Hematopoietic multipotent progenitor cell treated with erythropoietin and hydrocortisone succinate and interleukin-3 and kit ligand, for 8 days (in vitro differentiated cells): ENCODE data around the gene MTARC2.
"Not testable (repeated sequence)": the region's sequence is repeated elsewhere in the genome, so short reads cannot be mapped to it uniquely, and the experiment has no call there.

Experiments
- DNase-seq: peaks from one replicate; pipeline ENCODE4 v3.0.0-alpha.2; 2015

Gene MTARC2

DNA sequence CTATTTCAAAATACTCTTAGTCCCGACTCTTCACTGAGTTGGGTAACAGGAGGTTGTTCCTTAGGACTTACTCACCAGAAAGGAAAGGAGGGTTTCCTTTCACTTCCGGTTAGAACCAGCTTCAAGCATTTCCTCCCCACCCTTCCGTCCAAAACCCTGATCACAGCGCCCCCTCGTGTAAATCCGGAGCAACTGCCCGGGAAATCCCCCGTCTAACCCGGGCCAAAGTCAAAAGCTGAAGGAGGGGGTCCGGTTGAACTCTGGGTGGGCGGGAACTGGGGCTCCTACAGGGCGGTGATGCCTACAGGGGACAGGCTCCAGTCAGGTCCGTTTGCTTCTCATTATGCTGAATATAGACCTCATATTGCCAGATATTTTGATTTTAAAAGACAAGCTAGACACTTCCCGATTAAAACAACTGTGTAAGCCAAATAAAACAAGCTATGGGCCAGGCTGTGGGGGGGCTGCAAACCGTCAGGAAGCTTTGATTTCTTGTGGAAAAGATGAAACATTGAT, 15.0 kb upstream of the MTARC2 start:
- peak; percentile 76 for DNase-seq

DNA sequence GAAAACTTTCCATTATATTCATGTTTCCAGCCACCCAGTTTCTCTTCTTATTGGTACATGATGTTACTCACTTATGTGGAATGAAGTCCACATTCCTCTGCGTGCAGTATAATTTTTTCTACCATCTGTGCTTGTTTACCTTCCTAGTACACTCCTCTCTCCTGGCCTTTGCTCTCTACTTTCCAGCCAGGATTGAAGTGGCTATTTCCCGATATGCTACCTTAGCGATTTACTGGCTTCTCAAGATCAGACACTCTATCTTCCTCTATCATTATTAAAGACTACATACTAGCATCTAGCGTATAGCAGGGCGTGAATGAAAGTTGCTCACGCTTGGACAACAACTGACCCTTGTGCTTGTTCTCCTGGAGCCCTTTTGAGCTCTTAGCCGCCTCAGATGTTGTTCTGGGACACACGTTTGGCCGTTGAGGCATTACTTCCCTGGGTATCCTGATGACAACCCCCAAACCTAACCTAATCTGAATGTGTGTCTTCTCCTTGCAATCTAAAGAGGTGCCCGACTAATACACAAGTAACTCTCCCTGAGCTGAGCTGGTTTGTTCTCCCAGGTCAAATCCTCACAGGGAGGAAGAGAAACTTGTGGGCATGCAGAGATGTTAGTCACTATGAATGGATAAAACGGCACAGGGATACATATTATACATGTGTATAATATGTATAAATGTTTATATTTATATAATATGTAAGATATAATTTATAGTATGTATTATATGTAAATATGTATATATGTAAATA, 13.4 kb upstream of the MTARC2 start:
- DNase-seq, result no peak

DNA sequence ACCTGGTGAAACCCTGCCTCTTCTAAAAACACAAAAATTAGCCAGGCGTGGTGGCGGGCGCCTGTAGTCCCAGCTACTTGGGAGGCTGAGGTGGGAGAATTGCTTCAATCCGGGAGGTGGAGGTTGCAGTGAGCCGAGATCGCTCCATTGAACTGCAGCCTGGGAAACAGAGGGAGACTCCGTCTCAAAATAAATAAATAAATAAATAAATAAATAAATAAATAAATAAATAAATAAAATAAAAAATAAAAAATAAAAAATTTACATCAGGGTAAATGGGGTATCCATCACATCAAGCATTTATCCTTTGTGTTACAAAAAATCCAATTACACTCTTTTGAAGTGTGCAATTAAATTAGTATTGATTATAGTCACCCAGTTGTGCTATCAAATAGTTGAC, 11.8 kb upstream of the MTARC2 start:
- not testable (repeated sequence) for DNase-seq

DNA sequence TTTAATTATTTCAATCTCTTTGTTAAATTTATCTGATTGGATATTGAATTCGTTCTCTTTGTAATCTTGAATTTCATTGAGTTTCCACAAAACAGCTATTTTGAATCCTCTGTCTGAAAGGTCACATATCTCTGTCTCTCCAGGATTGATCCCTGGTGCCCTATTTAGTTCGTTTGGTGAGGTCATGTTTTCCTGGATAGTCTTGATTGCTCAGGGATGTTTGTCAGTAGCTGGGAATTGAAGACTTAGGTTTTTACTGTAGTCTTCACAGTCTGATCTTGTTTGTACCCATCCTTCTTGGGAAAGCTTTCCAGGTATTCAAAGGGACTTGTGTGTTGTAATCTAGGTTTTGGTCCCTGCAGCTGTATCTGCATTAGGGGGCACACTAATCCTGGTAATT, 6.8 kb upstream of the MTARC2 start:
- DNase-seq, result no peak

DNA sequence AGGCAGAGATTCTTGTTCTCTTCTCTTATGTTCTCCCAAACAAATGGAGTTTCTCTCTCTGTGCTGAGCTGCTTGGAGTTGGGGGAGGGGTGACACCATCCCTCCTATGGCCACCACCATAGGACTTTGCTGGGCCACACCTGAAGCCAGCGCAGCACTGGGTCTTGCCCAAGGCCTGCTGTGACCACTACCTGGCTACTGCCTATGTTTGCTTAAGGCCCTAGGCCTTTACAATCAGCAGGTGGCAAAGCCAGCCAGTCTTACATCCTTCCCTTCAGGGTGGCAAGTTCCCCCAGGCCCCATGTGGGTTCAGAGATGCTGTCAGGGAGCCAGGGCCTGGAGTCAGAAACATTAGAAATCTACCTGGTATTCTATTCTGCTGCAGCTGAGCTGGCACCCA, 6.3 kb upstream of the MTARC2 start:
- no peak for DNase-seq

DNA sequence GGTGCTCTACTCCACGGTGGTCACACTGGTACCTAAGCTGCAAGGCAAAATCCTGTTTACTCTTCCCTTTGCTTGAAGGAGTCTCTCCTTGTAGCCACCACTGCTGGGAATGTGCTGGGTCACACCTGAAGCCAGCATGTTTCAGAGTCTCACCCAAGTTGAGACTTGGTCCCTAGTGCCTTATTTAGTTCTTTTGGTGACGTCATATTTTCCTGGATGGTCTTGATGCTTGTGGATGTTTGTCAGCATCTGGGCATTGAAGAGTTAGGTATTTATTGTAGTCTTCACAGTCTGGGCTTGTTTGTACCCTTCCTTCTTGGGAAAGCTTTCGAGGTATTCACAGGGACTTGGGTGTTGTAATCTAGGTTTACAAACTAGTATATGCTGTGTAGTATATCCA, 5.6 kb upstream of the MTARC2 start:
- no peak for DNase-seq

DNA sequence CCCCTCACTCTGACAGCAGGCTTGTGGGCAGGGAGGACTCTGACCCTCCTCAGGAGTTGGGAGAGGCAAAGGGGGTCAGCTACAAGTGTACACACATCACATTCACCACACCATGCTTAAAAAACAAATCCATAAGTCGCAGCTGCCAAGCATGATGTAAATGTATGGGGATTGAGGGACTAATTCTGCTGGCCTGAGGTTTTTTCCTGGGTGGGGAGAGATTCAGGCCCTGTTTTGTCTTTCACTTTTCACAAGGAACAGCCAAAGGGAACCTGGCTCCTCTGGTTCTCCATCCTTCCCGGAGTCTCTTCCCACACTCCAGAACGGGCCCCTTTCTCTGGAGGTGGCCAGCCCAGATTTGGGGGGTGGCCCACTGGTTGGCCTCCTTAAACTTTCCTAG, 1.3 kb upstream of the MTARC2 start:
- no peak for DNase-seq

DNA sequence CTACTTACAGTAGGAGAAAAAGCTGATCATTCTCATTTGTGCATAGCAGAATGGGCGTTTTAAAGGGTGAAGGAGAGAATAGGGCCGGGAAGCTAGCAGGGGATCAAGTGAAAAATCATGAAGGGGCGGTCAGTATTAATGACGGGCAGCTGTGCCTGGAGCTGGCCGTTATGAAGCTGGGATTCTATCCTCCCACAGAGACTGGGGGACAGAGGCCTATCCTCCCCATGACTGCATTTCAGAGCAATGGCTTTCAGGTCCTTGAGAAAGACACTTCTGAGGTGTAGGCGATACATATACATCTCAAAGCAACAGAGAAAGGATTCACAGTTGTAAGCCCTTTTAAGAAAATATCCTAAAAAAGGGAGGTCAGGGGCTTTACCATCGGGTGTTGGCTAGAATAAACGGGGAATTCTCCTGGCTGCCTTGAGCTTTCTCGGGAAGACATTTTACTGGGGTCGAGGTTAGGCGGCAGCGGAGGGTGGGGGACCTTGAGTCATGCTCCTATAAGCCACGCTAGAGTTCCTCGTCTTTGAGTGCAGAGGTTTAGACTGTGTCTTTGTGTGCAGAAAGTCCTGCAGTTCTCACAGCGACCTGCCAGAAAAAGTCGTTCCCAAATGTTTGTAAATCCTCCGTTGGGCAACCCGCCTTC, 559 bp upstream of the MTARC2 start:
- DNase-seq, result no peak

DNA sequence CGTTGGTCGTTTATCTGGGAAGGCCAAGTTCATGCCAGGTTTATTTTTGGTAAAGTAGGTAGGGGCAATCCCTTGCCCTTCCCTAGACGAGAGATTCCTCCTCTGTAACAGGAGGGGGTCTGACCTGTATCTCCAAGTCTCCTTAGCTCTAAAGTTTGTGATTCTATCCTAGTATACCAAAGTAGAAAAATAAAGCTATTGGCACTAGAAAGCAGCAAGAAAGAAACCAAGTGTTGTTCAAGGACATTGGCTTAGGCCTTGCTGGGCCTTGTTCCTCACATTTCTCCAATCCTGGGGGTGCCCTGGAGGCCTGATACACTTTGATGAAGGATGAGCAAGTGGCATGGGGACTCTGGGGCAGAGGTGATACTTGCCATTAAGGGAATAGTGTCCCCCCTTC, 814 bp downstream of the MTARC2 start:
- DNase-seq, result no peak

DNA sequence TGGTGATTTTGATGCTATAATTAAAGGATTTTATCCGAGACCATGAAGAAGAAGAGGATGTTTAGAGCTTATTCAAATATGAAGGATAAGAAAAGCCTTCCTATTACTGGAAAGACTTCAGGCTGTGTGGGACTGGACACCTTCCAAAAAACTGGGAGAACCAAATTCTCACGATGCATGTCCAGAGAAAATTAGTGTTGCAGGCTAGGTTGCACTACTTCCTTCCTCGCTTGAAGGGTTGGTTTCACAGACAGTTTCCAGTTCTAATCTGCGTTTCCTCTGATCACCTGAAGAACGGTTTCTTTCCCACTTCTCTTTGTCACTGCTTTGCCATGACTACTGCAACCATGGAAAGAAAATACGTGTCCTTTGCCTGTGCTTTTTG, 2.0 kb downstream of the MTARC2 start:
- no peak for DNase-seq

DNA sequence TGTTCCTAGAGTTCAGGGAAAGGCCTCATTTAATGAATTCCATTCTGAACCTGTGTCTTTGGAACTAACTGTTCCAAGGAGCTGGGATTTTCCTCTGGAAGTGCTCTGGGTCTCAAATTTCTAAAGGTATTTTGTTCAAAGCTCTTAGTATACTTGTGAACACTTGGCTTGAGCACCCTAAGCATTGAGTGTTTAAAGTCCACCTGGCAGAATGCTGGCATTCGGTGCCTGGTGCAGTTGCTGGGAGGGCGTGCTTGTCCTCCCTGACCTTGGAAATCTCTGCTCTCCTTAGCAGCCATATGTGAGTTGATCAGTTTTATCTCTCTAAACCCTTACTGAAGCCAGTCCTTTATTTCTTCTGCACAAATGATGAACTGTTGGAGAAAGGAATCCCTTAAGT, 3.0 kb downstream of the MTARC2 start:
- DNase-seq, result no peak

DNA sequence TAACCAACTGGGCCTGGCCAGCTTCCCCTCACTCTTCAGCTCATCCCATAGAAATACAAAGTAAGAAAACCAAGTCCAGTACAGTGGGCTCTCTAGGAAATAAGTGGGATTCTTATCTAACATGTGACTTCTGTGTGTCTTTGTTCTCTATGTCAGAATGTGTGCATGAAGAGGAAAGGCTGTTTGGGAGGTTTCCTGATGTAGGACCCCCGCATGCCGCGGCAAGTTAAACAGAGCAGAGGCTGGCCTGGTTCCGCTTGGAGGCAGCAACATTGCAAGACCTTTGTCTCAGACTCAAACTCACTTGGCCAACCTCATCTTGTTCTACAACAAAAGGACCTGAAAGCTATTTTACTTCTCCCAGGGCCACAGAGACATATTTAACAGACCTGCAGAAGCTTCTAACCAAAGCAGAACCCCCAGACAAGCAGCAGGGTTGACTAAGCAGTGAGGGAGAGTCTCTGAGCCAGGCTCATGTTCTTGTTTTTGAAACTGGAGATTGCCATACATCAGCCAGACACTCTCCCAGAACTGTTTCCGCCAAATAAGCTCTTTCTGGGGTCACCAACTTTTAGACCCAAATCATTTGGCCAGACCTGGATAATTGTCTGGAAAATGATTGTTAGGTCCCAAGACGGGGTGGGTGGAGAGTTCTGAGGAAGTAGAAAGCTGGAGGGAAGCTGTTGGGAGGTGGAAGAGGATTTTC, 6.2 kb downstream of the MTARC2 start:
- no peak for DNase-seq

DNA sequence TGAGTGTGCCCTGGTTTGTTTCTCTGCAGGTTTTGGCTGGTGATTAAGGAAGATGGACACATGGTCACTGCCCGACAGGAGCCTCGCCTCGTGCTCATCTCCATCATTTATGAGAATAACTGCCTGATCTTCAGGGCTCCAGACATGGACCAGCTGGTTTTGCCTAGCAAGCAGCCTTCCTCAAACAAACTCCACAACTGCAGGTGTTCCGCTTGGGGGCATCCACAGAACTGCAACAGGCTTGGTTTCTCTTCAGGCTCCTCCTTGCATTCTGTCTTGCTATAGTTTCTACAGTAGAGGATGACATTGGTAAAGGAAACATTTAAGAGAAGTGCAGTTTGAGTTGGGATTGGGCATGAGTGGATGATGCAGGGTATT, 6.8 kb downstream of the MTARC2 start:
- no peak for DNase-seq

DNA sequence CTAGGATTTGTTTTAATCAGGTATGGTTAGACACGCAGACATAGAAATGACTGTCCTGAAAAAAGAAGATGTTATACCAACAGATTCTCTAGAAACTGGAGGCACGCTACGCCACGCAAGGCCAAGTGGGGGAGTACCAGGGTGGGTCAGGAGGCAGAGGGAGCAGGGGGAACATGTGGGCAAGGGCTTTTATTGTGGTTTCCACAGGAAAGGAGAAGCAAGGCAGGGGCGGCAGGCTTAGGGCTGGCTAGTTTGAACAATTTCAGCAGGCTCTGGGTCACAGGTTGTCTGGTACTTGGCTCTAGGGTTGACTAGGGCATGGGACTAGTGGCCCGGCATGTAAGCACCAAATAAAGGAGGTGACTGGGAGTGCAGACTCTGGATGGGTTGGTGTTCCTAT, 7.2 kb downstream of the MTARC2 start:
- no peak for DNase-seq

DNA sequence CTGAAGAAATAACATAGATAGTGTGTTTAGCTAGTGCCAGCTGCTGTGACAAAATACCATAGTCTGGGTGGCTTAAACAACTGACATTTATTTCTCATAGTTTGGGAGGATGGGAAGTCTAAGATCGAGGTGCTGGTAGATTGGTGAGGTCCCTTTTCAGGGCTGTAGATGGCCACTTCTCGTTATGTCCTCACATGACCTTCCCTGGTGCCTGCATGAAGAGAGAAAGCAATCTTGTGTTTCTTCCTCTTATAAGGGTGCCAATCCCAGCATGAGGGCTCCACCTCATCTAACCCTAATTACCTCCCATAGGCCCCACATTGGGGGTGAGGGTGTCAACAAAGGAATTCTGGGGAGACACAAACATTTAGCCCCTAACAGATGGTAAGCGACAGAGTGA, 9.3 kb downstream of the MTARC2 start:
- no peak for DNase-seq

DNA sequence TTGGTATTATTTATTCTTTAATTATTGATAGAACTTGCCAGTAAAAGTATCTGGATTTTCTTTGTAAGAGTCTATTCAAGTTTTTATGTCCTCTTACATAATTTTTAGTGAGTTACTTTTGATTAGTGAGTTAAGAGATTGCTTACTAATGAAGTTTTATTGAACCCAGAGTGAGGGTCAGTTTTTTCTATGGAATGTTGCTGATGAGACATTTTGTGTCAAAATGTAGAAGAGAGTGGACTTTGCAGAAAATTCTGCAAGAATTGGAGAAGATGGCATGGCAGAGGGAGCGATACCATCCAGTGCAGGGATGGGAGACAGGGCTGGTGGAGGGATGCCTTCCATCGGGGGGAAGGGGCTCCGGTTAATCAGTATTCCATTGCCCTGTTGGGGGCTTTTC, 11.0 kb downstream of the MTARC2 start:
- no peak for DNase-seq

DNA sequence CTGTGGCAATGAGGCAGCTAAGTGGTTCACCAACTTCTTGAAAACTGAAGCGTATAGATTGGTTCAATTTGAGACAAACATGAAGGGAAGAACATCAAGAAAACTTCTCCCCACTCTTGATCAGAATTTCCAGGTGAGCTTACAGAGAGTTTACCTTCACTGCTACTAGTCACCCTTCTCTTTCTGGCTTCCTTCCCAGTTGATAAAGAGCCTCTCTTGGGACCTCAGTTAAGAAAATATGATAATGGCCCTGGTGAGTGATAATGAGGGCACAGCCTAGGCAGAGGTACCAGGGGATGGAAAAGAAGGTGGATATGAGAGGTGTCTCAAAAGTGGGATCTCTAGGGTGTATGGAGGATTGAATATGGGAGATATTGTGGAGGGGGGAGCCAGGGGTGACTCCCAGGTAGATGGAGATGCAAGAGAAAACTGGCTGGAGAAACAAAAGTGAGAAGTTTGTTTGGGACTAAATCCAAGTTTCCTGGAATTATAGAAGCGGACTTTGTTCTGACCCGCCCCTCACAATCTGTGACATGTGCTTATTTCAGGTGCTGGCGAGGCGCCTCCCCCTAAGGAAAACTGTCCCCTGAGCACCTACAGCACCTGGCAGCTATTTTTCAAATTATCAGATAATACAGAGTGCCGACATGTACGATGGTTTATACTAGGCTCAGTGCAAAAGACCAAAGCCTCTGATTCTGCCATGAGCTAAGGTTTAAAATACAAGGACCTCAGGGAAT, 13.7 kb downstream of the MTARC2 start:
- DNase-seq, result no peak

DNA sequence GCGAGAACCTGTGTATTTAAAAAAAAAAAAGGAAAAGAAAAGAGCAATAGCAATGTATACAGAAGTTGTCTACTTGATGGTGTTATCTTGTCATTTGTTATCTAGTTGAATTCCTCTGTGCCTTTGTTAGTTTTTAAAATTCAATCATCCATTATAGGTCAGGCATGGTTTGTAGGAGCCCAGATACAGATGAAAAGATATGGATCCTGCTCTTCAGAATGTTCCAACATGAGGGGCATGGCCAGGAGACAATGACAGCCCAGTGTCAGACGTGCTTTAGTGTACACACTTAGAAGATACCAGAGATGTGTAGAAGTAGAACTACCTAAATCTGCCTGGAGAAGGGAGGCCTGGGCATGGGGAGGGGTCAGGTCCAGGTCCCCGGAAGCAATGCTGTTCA, 16.6 kb downstream of the MTARC2 start:
- no peak for DNase-seq

DNA sequence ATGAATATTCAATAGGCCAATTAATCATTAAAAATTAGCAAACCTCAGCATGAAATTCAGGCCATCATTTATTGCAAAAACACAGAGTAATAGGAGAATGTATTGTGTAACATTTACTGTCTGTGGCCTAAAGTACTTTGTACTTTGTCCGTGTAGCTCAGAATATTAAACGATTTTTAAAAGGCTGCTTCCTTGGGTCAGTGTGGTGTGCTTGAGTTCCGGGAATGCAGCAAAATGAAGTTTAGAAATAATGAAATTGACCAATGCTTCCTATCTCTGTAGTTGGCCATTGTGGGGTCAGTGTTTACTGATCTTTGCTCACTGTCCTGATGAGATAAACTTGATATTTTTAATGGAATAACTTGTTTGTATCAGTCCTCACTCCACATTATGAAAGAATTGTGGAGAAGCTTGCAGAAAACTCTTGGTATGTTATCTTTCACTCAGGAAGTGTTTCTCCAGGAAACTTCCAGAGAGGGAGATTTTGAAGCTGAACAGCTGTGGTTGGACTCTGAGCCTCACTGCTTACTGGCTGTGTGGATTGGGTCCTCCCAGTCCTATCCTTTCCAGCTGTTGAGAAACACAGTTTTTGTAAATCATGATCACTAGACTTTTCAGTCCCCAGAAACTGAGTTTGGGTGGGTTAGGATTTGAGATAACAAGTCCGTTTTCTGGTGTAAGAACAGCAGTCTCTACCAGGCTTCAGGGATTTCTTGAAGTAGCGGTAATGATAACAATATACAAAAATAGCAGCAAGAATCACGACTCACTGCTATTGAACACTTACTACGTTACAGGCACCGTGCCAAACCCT, 19.4 kb downstream of the MTARC2 start:
- DNase-seq, result no peak

DNA sequence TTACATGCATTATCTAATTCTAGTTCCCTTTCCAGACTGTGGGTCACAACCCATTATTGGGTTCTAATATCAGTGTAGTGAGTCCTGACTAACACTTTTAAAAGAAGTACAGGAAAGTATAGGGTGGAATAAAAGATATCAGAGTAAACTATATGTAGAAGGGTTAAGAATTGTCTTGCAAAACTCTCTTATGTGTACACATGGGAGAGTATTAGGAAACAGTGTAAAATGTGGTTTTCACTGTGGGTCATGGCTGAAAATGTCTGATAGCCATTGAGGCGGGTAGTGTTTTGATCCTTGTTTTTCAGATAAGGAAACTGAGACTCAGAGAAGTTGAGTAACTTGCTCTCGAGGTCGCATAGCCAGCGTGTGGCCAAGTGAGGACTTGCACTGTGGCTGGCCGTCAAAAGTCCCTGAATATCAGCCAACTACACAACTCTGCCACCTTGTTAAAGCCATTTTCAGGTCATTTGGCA, 20.0 kb downstream of the MTARC2 start:
- DNase-seq, result peak; percentile 48

DNA sequence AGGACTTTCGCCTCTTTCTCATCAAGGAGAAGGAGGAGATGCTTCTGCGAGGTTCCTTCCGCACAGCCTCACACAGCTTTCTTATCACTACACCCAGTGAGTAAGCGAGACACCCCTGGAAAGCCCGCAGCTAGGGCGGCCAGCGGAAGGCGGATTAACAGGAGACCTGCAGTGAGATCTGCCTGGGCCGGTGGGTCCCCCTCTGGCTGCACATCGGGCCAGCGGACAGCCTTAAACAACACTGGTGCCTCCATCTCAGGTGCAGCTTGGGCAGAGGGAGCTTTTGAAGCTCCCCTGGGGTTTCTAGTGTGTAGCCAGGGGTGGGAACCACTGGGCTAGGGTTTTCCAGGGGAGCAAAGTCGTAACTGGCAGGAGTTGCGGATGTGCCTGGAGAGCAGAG, 21.1 kb downstream of the MTARC2 start:
- no peak for DNase-seq

DNA sequence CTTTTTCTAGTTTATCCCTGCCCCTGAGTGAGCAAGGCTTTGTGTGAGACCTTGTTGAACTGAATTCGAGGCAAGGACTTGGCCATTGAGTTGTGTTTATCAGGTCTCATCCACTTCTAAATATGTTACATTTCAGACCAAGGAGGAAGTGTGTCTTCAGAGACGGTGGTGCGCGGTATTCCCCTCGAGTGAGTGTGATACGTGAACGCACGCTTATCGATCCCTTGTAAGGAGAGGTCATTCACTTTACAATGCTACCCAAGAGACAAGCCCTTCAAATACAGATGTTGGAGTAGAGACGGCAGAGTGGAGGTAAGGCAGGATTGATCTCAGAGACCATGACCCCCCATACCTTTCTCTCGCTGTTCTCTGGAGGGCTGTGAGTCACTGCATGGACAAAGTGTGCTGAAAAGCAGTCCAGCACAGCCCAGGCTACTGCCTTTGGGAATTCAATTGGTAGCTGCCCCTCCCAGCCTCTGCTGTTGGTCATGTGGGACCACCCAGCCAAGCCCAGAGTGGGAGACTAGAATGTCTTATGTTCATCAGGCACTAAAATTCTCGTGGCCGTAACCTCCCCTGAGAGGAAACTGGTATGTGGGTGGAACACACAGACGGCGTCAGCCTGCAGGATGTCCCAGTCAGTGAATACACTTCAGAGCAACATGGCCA, 22.3 kb downstream of the MTARC2 start:
- no peak for DNase-seq
